HL-60 (cell line): ENCODE data around the gene GUCA2A.

ENCODE experiments used
- CTCF ChIP-seq: IDR thresholded peaks from one replicate; pipeline ENCODE4 v1.5.1; 2011; ENCODE audit warnings: low read length, control low read depth, inconsistent platforms; ENCODE audit not compliant: insufficient read depth
- GABPA ChIP-seq: IDR thresholded peaks from 2 replicates; pipeline ENCODE4 v1.6.1; 2012; ENCODE audit warnings: low read depth
- POLR2AphosphoS5 ChIP-seq: IDR thresholded peaks from 2 replicates; pipeline ENCODE4 v1.6.1; 2012; ENCODE audit warnings: low read depth
- REST ChIP-seq: IDR thresholded peaks from 2 replicates; pipeline ENCODE4 v1.6.1; 2012; ENCODE audit warnings: low read depth; ENCODE audit not compliant: insufficient replicate concordance
- SPI1 ChIP-seq: IDR thresholded peaks from 2 replicates; pipeline ENCODE4 v1.6.1; 2012; ENCODE audit warnings: low read depth, mild to moderate bottlenecking, borderline replicate concordance

GRCh38 chr1:42168391-42168670, 3.8 kb upstream of the GUCA2A start:
- TF ChIP-seq CTCF = no peak
- TF ChIP-seq GABPA = no peak
- no peak for TF ChIP-seq REST
- TF ChIP-seq POLR2AphosphoS5 = no peak
- peak; percentile 82 for TF ChIP-seq SPI1
